SK-N-SH treated with all-trans-retinoic acid at 6 μM for 48 hours (cell line): ENCODE measurements around the gene FOXD1.

Experiments
- ATAC-seq: fragments of 200-7000 bp; cut with Tn5 transposase; 3 replicates; pipeline ENCODE4 v1.9.1; 2020; ENCODE audit warnings: mild to moderate bottlenecking, moderate library complexity
- ARNTL ChIP-seq: fragments of 450-650 bp; formaldehyde crosslinking; IDR thresholded peaks from 2 replicates; pipeline ENCODE4 v1.5.0; 2020; ENCODE audit warnings: low read depth, mild to moderate bottlenecking, moderate library complexity, borderline replicate concordance
- BACH2 ChIP-seq: fragments of 250-450 bp; sonication (Bioruptor Pico); IDR thresholded peaks from 2 replicates; pipeline ENCODE4 v1.9.0; 2021; ENCODE audit warnings: mild to moderate bottlenecking, borderline replicate concordance
- CREB5 ChIP-seq: fragments of 250-450 bp; sonication (Bioruptor Pico); IDR thresholded peaks from 2 replicates; pipeline ENCODE4 v1.5.1; 2020; ENCODE audit warnings: low read depth, mild to moderate bottlenecking, moderate library complexity
- CSDC2 ChIP-seq: fragments of 250-450 bp; sonication (Bioruptor Pico); IDR thresholded peaks from 2 replicates; pipeline ENCODE4 v1.5.0; 2020; ENCODE audit warnings: mild to moderate bottlenecking, moderate library complexity
- GLIS3 ChIP-seq: fragments of 250-450 bp; sonication (Bioruptor Pico); IDR thresholded peaks from 2 replicates; pipeline ENCODE4 v1.5.0; 2020; ENCODE audit warnings: mild to moderate bottlenecking, moderate library complexity
- ISL1 ChIP-seq: fragments of 250-450 bp; sonication (Bioruptor Pico); IDR thresholded peaks from 2 replicates; pipeline ENCODE4 v2.1.2; 2022; ENCODE audit warnings: mild to moderate bottlenecking, moderate library complexity
- OSR1 ChIP-seq: fragments of 250-450 bp; sonication (Bioruptor Pico); IDR thresholded peaks from 2 replicates; pipeline ENCODE4 v1.8.0; 2022; ENCODE audit warnings: moderate library complexity, mild to moderate bottlenecking, inconsistent platforms
- PATZ1 ChIP-seq: fragments of 250-450 bp; sonication (Bioruptor Pico); IDR thresholded peaks from 2 replicates; pipeline ENCODE4 v1.8.0; 2020; ENCODE audit warnings: mild to moderate bottlenecking, moderate library complexity, borderline replicate concordance
- PPARA ChIP-seq: fragments of 250-450 bp; sonication (Bioruptor Pico); IDR thresholded peaks from 2 replicates; pipeline ENCODE4 v1.5.0; 2020; ENCODE audit warnings: mild to moderate bottlenecking, borderline replicate concordance
- SNAI2 ChIP-seq: fragments of 250-450 bp; sonication (Bioruptor Pico); IDR thresholded peaks from 2 replicates; pipeline ENCODE4 v1.5.0; 2020; ENCODE audit warnings: mild to moderate bottlenecking, moderate library complexity
- TCF4 ChIP-seq: fragments of 250-450 bp; sonication (Bioruptor Pico); IDR thresholded peaks from 2 replicates; pipeline ENCODE4 v1.8.0; 2021; ENCODE audit warnings: mild to moderate bottlenecking, moderate library complexity, borderline replicate concordance
- TOX ChIP-seq: fragments of 250-450 bp; sonication (Bioruptor Pico); IDR thresholded peaks from 2 replicates; pipeline ENCODE4 v1.8.0; 2021; ENCODE audit warnings: mild to moderate bottlenecking, moderate library complexity, borderline replicate concordance
- ZC3H10 ChIP-seq: fragments of 250-450 bp; sonication (Bioruptor Pico); IDR thresholded peaks from 2 replicates; pipeline ENCODE4 v1.5.1; 2021; ENCODE audit warnings: mild to moderate bottlenecking, moderate library complexity
- ZFP3 ChIP-seq: fragments of 250-450 bp; sonication (Bioruptor Pico); IDR thresholded peaks from 2 replicates; pipeline ENCODE4 v1.5.0; 2020; ENCODE audit warnings: mild to moderate bottlenecking, moderate library complexity
- ZFP30 ChIP-seq: fragments of 450-650 bp; formaldehyde crosslinking; IDR thresholded peaks from 2 replicates; pipeline ENCODE4 v1.5.0; 2022; ENCODE audit warnings: mild to moderate bottlenecking, moderate library complexity
- ZNF565 ChIP-seq: fragments of 450-650 bp; formaldehyde crosslinking; conservative IDR thresholded peaks from 2 replicates; pipeline ENCODE4 v1.5.0; 2020; ENCODE audit warnings: low read depth, mild to moderate bottlenecking, moderate library complexity
- ZNF70 ChIP-seq: fragments of 450-650 bp; formaldehyde crosslinking; IDR thresholded peaks from 2 replicates; pipeline ENCODE4 v1.5.0; 2020; ENCODE audit warnings: mild to moderate bottlenecking, moderate library complexity
- ZNF8 ChIP-seq: fragments of 450-650 bp; formaldehyde crosslinking; IDR thresholded peaks from 2 replicates; pipeline ENCODE4 v1.5.0; 2020; ENCODE audit warnings: mild to moderate bottlenecking, moderate library complexity
- TF ChIP-seq, protein P1 (sequence below): fragments of 250-450 bp; sonication (Bioruptor Pico); IDR thresholded peaks from 2 replicates; pipeline ENCODE4 v1.5.1; 2021; ENCODE audit warnings: mild to moderate bottlenecking, moderate library complexity
- TF ChIP-seq, protein P2 (sequence below): fragments of 250-450 bp; sonication (Bioruptor Pico); IDR thresholded peaks from 2 replicates; pipeline ENCODE4 v1.8.0; 2021; ENCODE audit warnings: low read depth, mild to moderate bottlenecking, moderate library complexity, borderline replicate concordance
- TF ChIP-seq, protein P3 (sequence below): fragments of 250-450 bp; sonication (Bioruptor Pico); IDR thresholded peaks from 2 replicates; pipeline ENCODE4 v1.5.0; 2020; ENCODE audit warnings: mild to moderate bottlenecking, moderate library complexity

The FOXD1 gene

GRCh38 chr5:73493421-73493820 lies 44.8 kb upstream of the FOXD1 start:
- TF ChIP-seq ZNF565 (CRISPR knock-in tag) (no peak), CREB5 (CRISPR knock-in tag) (no peak), TCF4 (CRISPR knock-in tag) (no peak), CSDC2 (no peak), OSR1 (CRISPR knock-in tag) (no peak), ISL1 (CRISPR knock-in tag) (no peak), ZFP30 (CRISPR knock-in tag) (no peak), ZC3H10 (CRISPR knock-in tag) (no peak), PPARA (CRISPR knock-in tag) (no peak), GLIS3 (CRISPR knock-in tag) (no peak), BACH2 (CRISPR knock-in tag) (no peak), SNAI2 (CRISPR knock-in tag) (no peak), ZNF8 (CRISPR knock-in tag) (no peak), ZFP3 (CRISPR knock-in tag) (no peak), TOX (no peak), ZNF70 (no peak)
- TF ChIP-seq, protein P1, sequence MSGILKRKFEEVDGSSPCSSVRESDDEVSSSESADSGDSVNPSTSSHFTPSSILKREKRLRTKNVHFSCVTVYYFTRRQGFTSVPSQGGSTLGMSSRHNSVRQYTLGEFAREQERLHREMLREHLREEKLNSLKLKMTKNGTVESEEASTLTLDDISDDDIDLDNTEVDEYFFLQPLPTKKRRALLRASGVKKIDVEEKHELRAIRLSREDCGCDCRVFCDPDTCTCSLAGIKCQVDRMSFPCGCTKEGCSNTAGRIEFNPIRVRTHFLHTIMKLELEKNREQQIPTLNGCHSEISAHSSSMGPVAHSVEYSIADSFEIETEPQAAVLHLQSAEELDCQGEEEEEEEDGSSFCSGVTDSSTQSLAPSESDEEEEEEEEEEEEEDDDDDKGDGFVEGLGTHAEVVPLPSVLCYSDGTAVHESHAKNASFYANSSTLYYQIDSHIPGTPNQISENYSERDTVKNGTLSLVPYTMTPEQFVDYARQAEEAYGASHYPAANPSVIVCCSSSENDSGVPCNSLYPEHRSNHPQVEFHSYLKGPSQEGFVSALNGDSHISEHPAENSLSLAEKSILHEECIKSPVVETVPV (CRISPR knock-in tag) = no peak
- TF ChIP-seq, protein P2, sequence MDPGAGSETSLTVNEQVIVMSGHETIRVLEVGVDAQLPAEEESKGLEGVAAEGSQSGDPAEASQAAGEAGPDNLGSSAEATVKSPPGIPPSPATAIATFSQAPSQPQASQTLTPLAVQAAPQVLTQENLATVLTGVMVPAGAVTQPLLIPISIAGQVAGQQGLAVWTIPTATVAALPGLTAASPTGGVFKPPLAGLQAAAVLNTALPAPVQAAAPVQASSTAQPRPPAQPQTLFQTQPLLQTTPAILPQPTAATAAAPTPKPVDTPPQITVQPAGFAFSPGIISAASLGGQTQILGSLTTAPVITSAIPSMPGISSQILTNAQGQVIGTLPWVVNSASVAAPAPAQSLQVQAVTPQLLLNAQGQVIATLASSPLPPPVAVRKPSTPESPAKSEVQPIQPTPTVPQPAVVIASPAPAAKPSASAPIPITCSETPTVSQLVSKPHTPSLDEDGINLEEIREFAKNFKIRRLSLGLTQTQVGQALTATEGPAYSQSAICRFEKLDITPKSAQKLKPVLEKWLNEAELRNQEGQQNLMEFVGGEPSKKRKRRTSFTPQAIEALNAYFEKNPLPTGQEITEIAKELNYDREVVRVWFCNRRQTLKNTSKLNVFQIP (CRISPR knock-in tag) = no peak
- TF ChIP-seq, protein P3, sequence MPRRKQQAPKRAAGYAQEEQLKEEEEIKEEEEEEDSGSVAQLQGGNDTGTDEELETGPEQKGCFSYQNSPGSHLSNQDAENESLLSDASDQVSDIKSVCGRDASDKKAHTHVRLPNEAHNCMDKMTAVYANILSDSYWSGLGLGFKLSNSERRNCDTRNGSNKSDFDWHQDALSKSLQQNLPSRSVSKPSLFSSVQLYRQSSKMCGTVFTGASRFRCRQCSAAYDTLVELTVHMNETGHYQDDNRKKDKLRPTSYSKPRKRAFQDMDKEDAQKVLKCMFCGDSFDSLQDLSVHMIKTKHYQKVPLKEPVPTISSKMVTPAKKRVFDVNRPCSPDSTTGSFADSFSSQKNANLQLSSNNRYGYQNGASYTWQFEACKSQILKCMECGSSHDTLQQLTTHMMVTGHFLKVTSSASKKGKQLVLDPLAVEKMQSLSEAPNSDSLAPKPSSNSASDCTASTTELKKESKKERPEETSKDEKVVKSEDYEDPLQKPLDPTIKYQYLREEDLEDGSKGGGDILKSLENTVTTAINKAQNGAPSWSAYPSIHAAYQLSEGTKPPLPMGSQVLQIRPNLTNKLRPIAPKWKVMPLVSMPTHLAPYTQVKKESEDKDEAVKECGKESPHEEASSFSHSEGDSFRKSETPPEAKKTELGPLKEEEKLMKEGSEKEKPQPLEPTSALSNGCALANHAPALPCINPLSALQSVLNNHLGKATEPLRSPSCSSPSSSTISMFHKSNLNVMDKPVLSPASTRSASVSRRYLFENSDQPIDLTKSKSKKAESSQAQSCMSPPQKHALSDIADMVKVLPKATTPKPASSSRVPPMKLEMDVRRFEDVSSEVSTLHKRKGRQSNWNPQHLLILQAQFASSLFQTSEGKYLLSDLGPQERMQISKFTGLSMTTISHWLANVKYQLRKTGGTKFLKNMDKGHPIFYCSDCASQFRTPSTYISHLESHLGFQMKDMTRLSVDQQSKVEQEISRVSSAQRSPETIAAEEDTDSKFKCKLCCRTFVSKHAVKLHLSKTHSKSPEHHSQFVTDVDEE (CRISPR knock-in tag) = no peak
- ATAC-seq = no peak

GRCh38 chr5:73491155-73491554 lies 42.6 kb upstream of the FOXD1 start:
- TF ChIP-seq ZNF565 (CRISPR knock-in tag) = no peak
- TF ChIP-seq, protein P2 (CRISPR knock-in tag) = no peak
- no peak for TF ChIP-seq PATZ1 (CRISPR knock-in tag)
- no peak for TF ChIP-seq GLIS3 (CRISPR knock-in tag)
- TF ChIP-seq ISL1 (CRISPR knock-in tag) = no peak
- no peak for TF ChIP-seq ARNTL (CRISPR knock-in tag)
- no peak for TF ChIP-seq SNAI2 (CRISPR knock-in tag)

More at GRCh38 chr5:73491155-73491554, 42.6 kb upstream of the FOXD1 start:
- no peak for ATAC-seq
